ENCODE measurements around the gene GPX2.
A peak's percentile ranks its signal among the peaks of the same experiment; 100 is the strongest.

Gene GPX2

DNA sequence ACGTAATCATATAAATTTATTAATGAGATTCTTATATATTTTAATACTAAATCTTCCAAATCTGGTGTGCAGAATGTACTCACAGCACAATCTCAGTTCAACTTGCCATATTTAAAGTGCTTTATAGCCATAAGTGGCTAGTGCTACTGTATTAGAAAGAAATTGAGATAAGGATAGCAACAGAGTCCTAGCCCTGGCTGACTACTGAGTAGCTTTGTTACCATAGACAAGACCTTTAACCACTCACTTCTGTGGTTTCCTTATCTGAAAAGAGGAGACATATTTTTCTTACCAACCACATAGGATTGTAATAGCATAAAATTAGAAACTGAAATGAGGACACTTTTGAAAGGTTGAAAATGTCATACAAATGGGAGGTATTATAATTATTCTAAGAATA, 30.3 kb downstream of the GPX2 start:
- peak; percentile 39 for DNase-seq

DNA sequence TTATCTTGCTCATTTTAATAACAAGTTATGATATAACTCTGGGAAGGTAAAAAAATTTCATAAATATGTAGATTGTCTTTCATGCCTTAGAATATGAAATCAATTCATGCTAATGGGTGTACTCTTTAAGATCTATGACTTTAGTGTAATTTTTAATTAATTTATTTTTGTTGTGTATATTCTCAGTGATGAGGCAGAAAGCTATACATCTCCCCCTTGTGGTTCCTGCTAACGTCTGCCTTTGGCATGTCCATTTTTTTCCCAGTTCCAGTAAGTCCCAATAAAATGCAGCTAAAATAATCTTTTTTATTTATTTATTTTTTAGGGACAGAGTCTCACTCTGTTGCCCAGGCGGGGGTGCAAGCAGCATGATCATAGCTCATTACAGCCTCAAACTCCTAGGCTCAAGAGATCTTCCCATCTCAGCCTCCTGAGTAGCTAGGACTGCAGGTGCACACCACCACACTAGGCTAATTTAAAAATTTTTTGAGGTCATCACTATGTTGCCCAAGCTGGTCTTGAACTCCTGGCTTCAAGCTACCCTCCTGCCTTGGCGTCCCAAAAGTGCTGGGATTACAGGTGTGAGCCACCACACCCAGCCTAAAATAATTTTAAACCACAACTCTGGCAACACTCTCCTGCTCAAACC, 31.6 kb downstream of the GPX2 start:
- peak; percentile 48 for DNase-seq

DNA sequence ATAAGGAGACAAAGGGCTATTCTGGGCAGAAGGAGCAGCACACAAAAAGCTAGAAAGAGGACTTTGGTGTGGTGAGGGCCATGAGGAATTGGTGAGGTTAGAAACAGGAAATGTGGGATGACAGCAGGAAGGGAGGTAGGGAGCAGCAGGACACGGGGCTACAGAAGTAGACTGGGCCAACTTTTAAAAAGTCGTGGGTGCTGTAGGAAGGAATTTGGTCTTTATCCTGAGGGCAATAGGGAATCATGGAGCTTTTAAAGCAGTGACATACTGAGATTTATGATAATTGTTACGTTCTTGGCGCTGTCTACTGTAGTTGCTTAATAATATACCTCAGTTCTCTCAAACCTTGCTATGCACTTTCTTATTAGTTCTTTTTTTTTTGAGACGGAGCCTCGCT, 36.5 kb downstream of the GPX2 start:
- no peak for DNase-seq

DNA sequence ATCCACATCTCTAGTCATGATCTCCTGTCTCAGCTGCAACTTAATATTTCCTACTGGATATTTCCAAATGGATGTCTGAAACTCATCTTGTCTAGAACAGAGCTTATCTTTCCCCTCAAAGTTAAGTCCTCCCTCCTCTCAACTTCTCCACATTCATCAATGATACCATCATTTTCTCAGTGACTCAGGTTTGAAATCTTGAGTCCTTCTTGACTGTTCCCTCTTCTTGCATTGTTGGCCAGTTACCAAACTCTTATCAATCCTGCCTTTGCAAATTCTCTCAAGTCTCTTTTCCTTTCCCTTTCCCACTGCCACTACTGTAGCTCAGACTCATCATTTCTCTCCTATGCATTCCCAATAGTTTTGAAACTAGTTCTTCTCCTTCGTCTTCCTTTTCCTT, 42.6 kb downstream of the GPX2 start:
- DNase-seq: peak; percentile 63

DNA sequence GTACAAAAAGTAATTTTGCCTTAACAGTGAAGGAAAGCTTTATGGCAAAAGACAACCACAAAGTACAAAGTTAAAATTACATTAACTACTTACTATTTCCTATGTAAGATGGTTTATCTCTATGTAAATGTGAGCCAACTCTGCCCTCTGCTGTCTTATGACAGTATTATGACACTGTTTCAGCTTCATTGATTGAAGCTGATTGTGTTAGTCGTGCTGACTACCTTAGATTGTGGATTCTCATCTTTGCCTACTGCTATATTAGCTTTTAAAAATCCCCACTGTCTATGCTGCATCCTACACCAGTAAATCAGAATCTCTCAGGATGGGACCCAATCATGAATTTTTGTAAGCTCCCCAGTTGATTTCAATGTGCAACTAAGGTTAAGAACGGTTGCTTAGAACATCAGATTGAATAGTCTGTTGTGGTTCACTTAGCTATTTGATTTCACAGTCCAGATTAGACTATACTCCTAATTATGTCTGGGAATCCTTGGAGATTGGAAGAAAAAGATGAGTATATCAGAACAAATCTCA, 50.6 kb downstream of the GPX2 start:
- peak; percentile 65 for DNase-seq

DNA sequence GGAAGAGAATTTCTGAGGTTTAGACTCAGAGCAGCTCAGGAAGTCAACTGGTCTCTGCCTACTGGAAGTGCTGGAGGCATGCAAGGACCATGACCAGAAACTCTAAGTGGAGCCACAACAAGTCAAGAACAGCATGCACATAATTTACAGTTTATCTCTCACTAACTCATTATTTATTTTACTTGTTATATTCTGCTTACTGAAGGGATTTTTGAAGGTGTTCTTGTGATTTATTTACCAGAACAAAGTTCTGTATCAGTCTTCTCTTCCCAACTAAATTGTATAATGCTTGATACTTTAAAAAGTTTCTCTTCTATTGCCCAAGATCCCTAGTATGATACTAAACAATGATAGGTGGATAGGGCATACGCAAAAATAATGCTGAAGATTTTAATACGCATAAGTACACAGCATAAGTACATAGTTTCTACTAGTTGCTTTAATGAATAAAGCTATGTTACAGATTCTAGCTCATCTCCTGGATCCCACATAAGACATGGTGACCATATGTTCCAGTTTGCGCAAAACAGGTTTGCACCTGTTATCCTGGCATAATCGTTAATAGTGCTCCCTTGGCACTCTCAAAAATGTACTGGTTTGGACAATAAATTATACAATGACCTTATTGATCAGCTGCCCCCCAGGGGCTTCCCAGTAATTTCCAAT, 51.2 kb downstream of the GPX2 start:
- no peak for DNase-seq

DNA sequence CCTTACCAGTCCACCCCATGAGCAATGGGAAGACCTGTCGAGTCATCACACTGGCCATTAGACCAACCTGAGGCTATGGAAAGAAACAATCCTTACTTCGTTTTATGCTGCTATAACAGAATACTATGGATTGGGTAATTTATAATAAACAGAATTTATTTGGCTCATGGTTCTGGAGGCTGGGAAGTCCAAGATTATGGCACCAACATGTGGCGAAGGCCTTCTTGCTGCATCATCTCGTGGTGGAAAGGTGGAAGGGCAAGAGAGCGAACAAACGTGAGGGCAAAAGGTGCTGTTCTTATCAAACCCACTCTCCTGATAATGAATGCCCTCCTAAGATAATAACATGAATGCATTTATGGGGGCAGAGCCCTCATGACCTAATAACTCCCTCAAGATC, 53.2 kb downstream of the GPX2 start:
- DNase-seq: no peak

Data from fibroblast of skin of back (primary cell).